OCI-LY1 (cell line): ENCODE data around the gene HELQ.
A peak's percentile ranks its signal among the peaks of the same experiment; 100 is the strongest.

Source experiments
- H2AFZ ChIP-seq: fragments of 200-600 bp; sonication (generic), shearing (Covaris generic); 2 replicates; pipeline ENCODE4 v1.6.0; 2014; ENCODE audit warnings: antibody characterized with exemption, mild to moderate bottlenecking, low read length
- H3F3A ChIP-seq: fragments of 200-600 bp; sonication (generic), shearing (Covaris generic); 2 replicates; pipeline ENCODE4 v1.6.0; 2014; ENCODE audit warnings: mild to moderate bottlenecking, antibody characterized with exemption, low read length, moderate library complexity; ENCODE audit not compliant: insufficient read depth
- H3K27ac ChIP-seq: fragments of 200-600 bp; sonication (generic); 2 replicates; pipeline ENCODE4 v1.5.1; 2014; ENCODE audit warnings: low read length, mixed run types, mild to moderate bottlenecking, low read depth; ENCODE audit not compliant: poor library complexity, severe bottlenecking
- H3K27me3 ChIP-seq: fragments of 200-600 bp; sonication (generic); 2 replicates; pipeline ENCODE4 v1.6.0; 2014; ENCODE audit warnings: antibody characterized with exemption, mild to moderate bottlenecking, low read length, moderate library complexity; ENCODE audit not compliant: insufficient read depth
- H3K36me3 ChIP-seq: fragments of 200-600 bp; sonication (generic); 2 replicates; pipeline ENCODE4 v1.6.1; 2014; ENCODE audit warnings: mild to moderate bottlenecking, antibody characterized with exemption, low read length, moderate library complexity, mixed read lengths; ENCODE audit not compliant: insufficient read depth
- H3K4me1 ChIP-seq: fragments of 200-600 bp; sonication (generic); 2 replicates; pipeline ENCODE4 v1.5.1; 2014; ENCODE audit warnings: mild to moderate bottlenecking, low read length, moderate library complexity; ENCODE audit not compliant: insufficient read depth, severe bottlenecking
- H3K4me2 ChIP-seq: fragments of 200-600 bp; sonication (generic), shearing (Covaris generic); 2 replicates; pipeline ENCODE4 v1.6.1; 2014; ENCODE audit warnings: low read length
- H3K4me3 ChIP-seq: fragments of 200-600 bp; sonication (generic); 2 replicates; pipeline ENCODE4 v1.5.1; 2014; ENCODE audit warnings: low read length, low read depth, mild to moderate bottlenecking, mixed read lengths; ENCODE audit not compliant: poor library complexity, severe bottlenecking
- H3K79me2 ChIP-seq: fragments of 200-600 bp; shearing (Covaris generic); 2 replicates; pipeline ENCODE4 v1.6.1; 2016; ENCODE audit warnings: mixed run types, low read length, mixed read lengths; ENCODE audit not compliant: insufficient read depth
- H3K9ac ChIP-seq: fragments of 200-600 bp; sonication (generic), shearing (Covaris generic); 2 replicates; pipeline ENCODE4 v1.6.1; 2014; ENCODE audit warnings: mild to moderate bottlenecking, low read length, mixed read lengths
- H3K9me2 ChIP-seq: fragments of 200-600 bp; sonication (generic), shearing (Covaris generic); 2 replicates; pipeline ENCODE4 v1.6.1; 2014; ENCODE audit warnings: low read depth, mild to moderate bottlenecking, low read length, mixed read lengths
- H3K9me3 ChIP-seq: fragments of 200-600 bp; shearing (Covaris generic); 2 replicates; pipeline ENCODE4 v1.6.1; 2014; ENCODE audit warnings: low read length, mixed read lengths
- H4K20me1 ChIP-seq: fragments of 200-600 bp; sonication (generic), shearing (Covaris generic); 2 replicates; pipeline ENCODE4 v1.6.0; 2016; ENCODE audit warnings: mild to moderate bottlenecking, low read length; ENCODE audit not compliant: insufficient read depth
- CTCF ChIP-seq: fragments of 200-600 bp; sonication (generic), shearing (Covaris generic); IDR thresholded peaks from 2 replicates; pipeline ENCODE4 v1.5.1; 2017; ENCODE audit warnings: mild to moderate bottlenecking, antibody characterized with exemption, low read length, moderate library complexity, mixed read lengths
- EZH2 ChIP-seq: fragments of 200-600 bp; sonication (generic), shearing (Covaris generic); IDR thresholded peaks from 2 replicates; pipeline ENCODE4 v1.8.0; 2017; ENCODE audit warnings: borderline replicate concordance, mixed run types, mild to moderate bottlenecking, antibody characterized with exemption, low read length, moderate library complexity, mixed read lengths

The HELQ gene

GRCh38 chr4:83362492-83363329 lies 92.9 kb downstream of the HELQ start:
- H3K27me3 ChIP-seq = no peaks in the 10 kb centered on the region
- no peak overlapping the region for H3K4me2 ChIP-seq
- H3K4me1 ChIP-seq = no peaks in the 10 kb centered on the region
- no peak overlapping the region for H2AFZ ChIP-seq
- no peak overlapping the region for H3K9ac ChIP-seq
- no peaks in the 10 kb centered on the region for H3K36me3 ChIP-seq
- no peaks in the 10 kb centered on the region for H3F3A ChIP-seq
- TF ChIP-seq EZH2 (no peak), CTCF (peak; percentile 72)
- H3K79me2 ChIP-seq = no peaks in the 10 kb centered on the region
- no peaks in the 10 kb centered on the region for H4K20me1 ChIP-seq
- H3K9me2 ChIP-seq = no peaks in the 10 kb centered on the region
- H3K4me3 ChIP-seq = no peak overlapping the region
- no peak overlapping the region for H3K27ac ChIP-seq
- no peaks in the 10 kb centered on the region for H3K9me3 ChIP-seq

GRCh38 chr4:83361416-83362103 lies 94.1 kb downstream of the HELQ start:
- Histone ChIP-seq H3F3A (no peaks in the 10 kb centered on the region), H3K4me3 (no peak overlapping the region), H3K79me2 (no peaks in the 10 kb centered on the region), H3K9me3 (no peaks in the 10 kb centered on the region), H3K9ac (no peak overlapping the region), H3K27ac (no peak overlapping the region), H3K27me3 (no peaks in the 10 kb centered on the region), H2AFZ (no peak overlapping the region), H3K36me3 (no peaks in the 10 kb centered on the region), H3K9me2 (no peaks in the 10 kb centered on the region), H3K4me2 (no peak overlapping the region), H3K4me1 (no peaks in the 10 kb centered on the region), H4K20me1 (no peaks in the 10 kb centered on the region)
- no peak for TF ChIP-seq CTCF
- no peak for TF ChIP-seq EZH2

GRCh38 chr4:83360018-83360417 lies 95.6 kb downstream of the HELQ start:
- Histone ChIP-seq H2AFZ (no peak overlapping the region), H3K27ac (no peak overlapping the region), H3K36me3 (no peaks in the 10 kb centered on the region), H4K20me1 (no peaks in the 10 kb centered on the region), H3K9me2 (no peaks in the 10 kb centered on the region), H3K4me2 (no peak overlapping the region), H3F3A (no peaks in the 10 kb centered on the region), H3K4me3 (no peak overlapping the region), H3K9me3 (no peaks in the 10 kb centered on the region), H3K79me2 (no peaks in the 10 kb centered on the region), H3K4me1 (no peaks in the 10 kb centered on the region), H3K27me3 (no peaks in the 10 kb centered on the region), H3K9ac (no peak overlapping the region)
- TF ChIP-seq EZH2 (no peak), CTCF (no peak)
